Measurements from ENCODE around the gene ABCA9.

GRCh38 chr17:68944435-68945035, 116.2 kb downstream of the ABCA9 start:
- TF ChIP-seq MNT (IDR thresholded peaks at IDR 0.05) (no peak), USF2 (IDR thresholded peaks at IDR 0.05; ENCODE audit: low read depth, low read length) (no peak), USF2 (CRISPR knock-in tag; IDR thresholded peaks at IDR 0.05; ENCODE audit: borderline replicate concordance) (no peak), CTCF (CRISPR knock-in tag; IDR thresholded peaks at IDR 0.05) (no peak), TAF1 (CRISPR knock-in tag; IDR thresholded peaks at IDR 0.05) (no peak), SSRP1 (CRISPR knock-in tag; IDR thresholded peaks at IDR 0.05) (no peak), ZNF609 (CRISPR knock-in tag; IDR thresholded peaks at IDR 0.05; ENCODE audit: borderline replicate concordance) (no peak), ARID4A (CRISPR knock-in tag; IDR thresholded peaks at IDR 0.05; ENCODE audit: borderline replicate concordance) (no peak), POLR2AphosphoS2 (IDR thresholded peaks at IDR 0.05; ENCODE audit: low read depth, low read length) (no peak), ELK4 (CRISPR knock-in tag; IDR thresholded peaks at IDR 0.05; ENCODE audit: borderline replicate concordance) (no peak), YY1 (IDR thresholded peaks at IDR 0.05; ENCODE audit: insufficient read depth, insufficient replicate concordance, low read depth, low read length) (no peak), RAD21 (CRISPR knock-in tag; IDR thresholded peaks at IDR 0.05) (no peak), POLR2AphosphoS5 (IDR thresholded peaks at IDR 0.05; ENCODE audit: low read depth, low read length) (no peak), EZH2 (conservative IDR thresholded peaks at IDR 0.05; ENCODE audit: low read depth, low read length) (no peak), RBFOX2 (IDR thresholded peaks at IDR 0.05; ENCODE audit: low read depth, low read length) (no peak)
